ENCODE data around the gene SUGCT.
A peak's percentile ranks its signal among the peaks of the same experiment; 100 is the strongest.

Gene SUGCT

DNA sequence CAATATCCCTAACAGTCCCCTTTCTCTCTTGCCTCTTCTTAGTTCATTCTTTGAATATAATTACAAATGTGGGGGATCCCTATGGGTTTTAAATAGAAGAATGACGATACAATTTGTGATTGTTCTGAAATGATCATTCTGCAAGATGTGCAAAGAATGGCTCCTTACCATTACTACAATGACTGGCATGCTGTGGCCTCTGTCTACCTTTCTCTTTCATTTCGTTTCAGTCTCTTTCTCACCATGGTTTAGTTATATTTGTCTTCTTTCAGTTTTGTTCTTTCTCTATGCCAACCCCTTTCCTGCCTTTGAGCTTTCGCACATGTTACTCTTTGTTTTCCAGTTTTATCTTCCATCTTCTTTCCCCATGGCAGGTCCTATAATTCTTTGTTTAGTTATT is 176.5 kb downstream of the SUGCT start:
- Histone ChIP-seq H3K36me3 (ENCODE audit: control insufficient read depth, insufficient read depth, low read length) (no peaks in the 10 kb centered on the region), H3K4me3 (ENCODE audit: low read length) (no peak overlapping the region), H3K9me3 (ENCODE audit: control insufficient read depth, insufficient read depth, low read length) (no peaks in the 10 kb centered on the region), H3K4me1 (ENCODE audit: control insufficient read depth, insufficient read depth, low read length) (no peaks in the 10 kb centered on the region), H3K27ac (ENCODE audit: low read length) (no peak overlapping the region), H3K27me3 (ENCODE audit: control insufficient read depth, insufficient read depth, low read length) (no peaks in the 10 kb centered on the region)
- WGBS (ENCODE audit: insufficient coverage, insufficient read length): no CpG with 5 or more reads among the region's 3 CpGs
- DNase-seq (ENCODE audit: low read depth, low spot score): no peak

DNA sequence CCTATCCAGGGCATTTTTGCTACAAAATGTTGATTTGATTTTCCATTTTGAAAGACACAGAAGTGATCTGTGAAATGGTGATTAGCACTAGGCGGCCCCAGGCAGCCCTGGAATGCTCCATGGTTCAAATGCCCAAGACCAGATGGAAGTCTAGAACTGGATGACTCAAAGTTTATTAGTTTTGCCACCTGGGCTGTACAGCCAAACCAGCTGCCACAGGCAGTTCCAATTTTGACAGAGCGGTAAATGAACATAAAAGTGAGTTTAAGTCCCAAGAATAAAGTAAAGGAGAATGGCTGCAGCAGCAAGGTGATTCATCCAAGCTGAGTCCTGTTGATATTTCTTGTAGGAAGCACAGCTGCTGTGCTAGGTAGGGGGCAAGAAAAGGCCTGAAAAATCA is 180.5 kb downstream of the SUGCT start:
- Histone ChIP-seq H3K9me3 (ENCODE audit: control insufficient read depth, insufficient read depth, low read length) (no peaks in the 10 kb centered on the region), H3K27ac (ENCODE audit: low read length) (no peak overlapping the region), H3K27me3 (ENCODE audit: control insufficient read depth, insufficient read depth, low read length) (no peaks in the 10 kb centered on the region), H3K4me1 (ENCODE audit: control insufficient read depth, insufficient read depth, low read length) (no peaks in the 10 kb centered on the region), H3K36me3 (ENCODE audit: control insufficient read depth, insufficient read depth, low read length) (no peaks in the 10 kb centered on the region), H3K4me3 (ENCODE audit: low read length) (no peak overlapping the region)
- no peak for DNase-seq (ENCODE audit: low read depth, low spot score)
- no CpG with 5 or more reads among the region's 2 CpGs for WGBS (ENCODE audit: insufficient coverage, insufficient read length)

DNA sequence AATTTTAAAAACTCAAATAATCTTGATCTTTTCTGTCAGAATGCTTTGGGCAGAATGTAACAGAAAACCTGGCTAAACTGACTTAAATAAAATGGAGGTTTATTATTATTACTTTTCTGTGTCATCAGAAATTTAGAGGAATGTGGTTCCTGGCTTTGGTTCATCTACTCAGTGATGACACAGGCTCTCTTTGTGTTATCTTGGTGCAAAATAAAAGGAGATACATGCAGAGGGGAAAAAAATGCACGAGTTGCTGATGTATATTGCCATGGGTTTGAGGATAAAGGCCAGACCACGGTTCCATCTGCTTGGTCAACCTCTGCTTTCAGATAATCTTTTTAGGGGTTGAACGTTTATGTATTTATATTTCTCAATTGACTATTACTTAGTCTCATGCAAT is 181.4 kb downstream of the SUGCT start:
- H3K36me3 ChIP-seq (ENCODE audit: control insufficient read depth, insufficient read depth, low read length): no peaks in the 10 kb centered on the region
- DNase-seq (ENCODE audit: low read depth, low spot score): no peak
- H3K4me1 ChIP-seq (ENCODE audit: control insufficient read depth, insufficient read depth, low read length): no peaks in the 10 kb centered on the region
- no peaks in the 10 kb centered on the region for H3K27me3 ChIP-seq (ENCODE audit: control insufficient read depth, insufficient read depth, low read length)
- H3K27ac ChIP-seq (ENCODE audit: low read length): no peak overlapping the region
- H3K4me3 ChIP-seq (ENCODE audit: low read length): no peak overlapping the region
- no CpG with 5 or more reads among the region's 3 CpGs for WGBS (ENCODE audit: insufficient coverage, insufficient read length)
- H3K9me3 ChIP-seq (ENCODE audit: control insufficient read depth, insufficient read depth, low read length): no peaks in the 10 kb centered on the region

DNA sequence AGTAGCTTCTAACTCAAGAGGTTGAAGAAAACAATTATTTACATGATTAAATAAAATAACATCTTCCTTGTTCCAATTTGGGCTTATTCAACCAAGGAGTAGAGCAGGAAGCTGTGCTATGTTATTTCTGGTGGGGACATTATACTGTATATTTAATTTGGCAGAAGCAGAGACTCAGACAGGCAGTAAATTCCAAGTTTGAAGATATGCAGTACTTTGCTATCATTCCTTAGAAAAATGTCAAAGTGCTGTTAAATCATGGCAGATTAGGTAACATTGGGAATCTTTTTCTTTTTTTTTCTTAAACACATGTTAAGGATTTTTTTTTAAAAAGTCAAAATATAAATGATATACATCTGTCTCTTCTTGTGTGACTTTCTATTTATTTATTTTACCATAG is 190.1 kb downstream of the SUGCT start:
- H3K4me1 ChIP-seq (ENCODE audit: control insufficient read depth, insufficient read depth, low read length): no peaks in the 10 kb centered on the region
- no peaks in the 10 kb centered on the region for H3K27me3 ChIP-seq (ENCODE audit: control insufficient read depth, insufficient read depth, low read length)
- no peak overlapping the region for H3K4me3 ChIP-seq (ENCODE audit: low read length)
- no peak overlapping the region for H3K27ac ChIP-seq (ENCODE audit: low read length)
- H3K9me3 ChIP-seq (ENCODE audit: control insufficient read depth, insufficient read depth, low read length): no peaks in the 10 kb centered on the region
- no peaks in the 10 kb centered on the region for H3K36me3 ChIP-seq (ENCODE audit: control insufficient read depth, insufficient read depth, low read length)
- DNase-seq (ENCODE audit: low read depth, low spot score): no peak

DNA sequence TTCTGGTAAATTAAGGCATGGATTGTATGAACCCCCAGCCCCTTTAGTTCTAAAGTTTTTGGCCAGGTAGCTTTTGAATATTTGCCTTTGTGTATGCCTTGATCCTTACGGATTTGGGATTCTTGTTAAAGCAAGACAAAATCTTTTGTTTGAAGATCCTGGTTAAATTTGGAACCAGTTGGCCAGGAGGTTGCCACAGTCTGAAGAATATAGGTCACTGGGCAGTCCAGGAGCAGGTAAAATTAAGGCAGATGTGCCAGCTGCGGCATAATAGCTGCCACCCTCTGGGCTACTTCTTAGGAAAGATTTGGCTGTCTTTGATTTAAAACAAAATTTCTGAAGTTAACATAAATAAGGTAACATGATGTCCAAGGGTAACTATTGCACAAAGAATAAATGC is 192.3 kb downstream of the SUGCT start:
- Histone ChIP-seq H3K4me3 (ENCODE audit: low read length) (no peak overlapping the region), H3K27me3 (ENCODE audit: control insufficient read depth, insufficient read depth, low read length) (no peaks in the 10 kb centered on the region), H3K36me3 (ENCODE audit: control insufficient read depth, insufficient read depth, low read length) (no peaks in the 10 kb centered on the region), H3K9me3 (ENCODE audit: control insufficient read depth, insufficient read depth, low read length) (no peaks in the 10 kb centered on the region), H3K27ac (ENCODE audit: low read length) (no peak overlapping the region), H3K4me1 (ENCODE audit: control insufficient read depth, insufficient read depth, low read length) (no peaks in the 10 kb centered on the region)
- WGBS (ENCODE audit: insufficient coverage, insufficient read length): no CpG with 5 or more reads among the region's 2 CpGs
- DNase-seq (ENCODE audit: low read depth, low spot score): no peak

DNA sequence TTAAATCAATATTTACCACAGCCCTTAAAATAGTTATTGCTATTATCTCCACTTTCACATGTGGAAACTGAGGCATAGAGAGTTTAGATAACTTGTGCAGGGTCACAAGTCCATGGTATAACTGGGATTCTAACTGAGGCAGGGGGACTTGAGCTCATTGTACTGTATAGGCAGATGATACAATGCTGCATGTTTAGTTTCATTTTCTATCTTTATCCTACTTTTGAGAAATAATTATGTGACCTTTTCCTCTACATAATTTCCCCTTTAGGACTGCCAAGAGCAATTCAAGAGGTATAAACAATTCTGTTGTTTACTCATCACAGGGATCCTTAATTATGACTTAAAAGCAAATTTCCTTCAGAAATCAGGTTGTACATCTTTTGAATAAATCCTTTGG is 193.1 kb downstream of the SUGCT start:
- Histone ChIP-seq H3K9me3 (ENCODE audit: control insufficient read depth, insufficient read depth, low read length) (no peaks in the 10 kb centered on the region), H3K4me1 (ENCODE audit: control insufficient read depth, insufficient read depth, low read length) (no peaks in the 10 kb centered on the region), H3K4me3 (ENCODE audit: low read length) (no peak overlapping the region), H3K27ac (ENCODE audit: low read length) (no peak overlapping the region), H3K36me3 (ENCODE audit: control insufficient read depth, insufficient read depth, low read length) (no peaks in the 10 kb centered on the region), H3K27me3 (ENCODE audit: control insufficient read depth, insufficient read depth, low read length) (no peaks in the 10 kb centered on the region)
- no peak for DNase-seq (ENCODE audit: low read depth, low spot score)

DNA sequence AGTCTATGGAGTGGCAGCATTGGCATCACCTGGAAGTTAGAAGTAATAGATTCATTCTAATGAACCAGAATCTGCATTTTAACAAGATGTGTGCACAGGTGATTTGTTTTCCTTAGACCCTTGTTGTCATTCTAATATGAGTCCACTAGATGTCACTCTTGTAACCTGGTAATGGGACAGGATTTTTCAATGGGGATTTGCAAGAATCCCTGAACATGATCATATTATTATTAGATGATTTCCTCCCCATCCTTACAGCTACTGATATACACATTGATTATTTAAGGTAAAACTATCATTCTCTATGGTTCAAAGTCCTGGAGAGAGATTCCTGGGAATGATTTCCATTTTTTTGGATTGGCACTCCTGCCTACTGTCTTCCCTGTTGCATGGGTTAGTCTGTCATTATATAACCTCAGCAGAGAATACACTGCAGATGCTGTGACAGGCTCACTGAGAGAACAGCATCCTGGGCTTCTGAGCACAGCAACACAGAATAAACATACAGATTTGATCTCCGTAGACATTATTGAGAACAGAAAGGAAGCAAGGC is 194.9 kb downstream of the SUGCT start:
- no peaks in the 10 kb centered on the region for H3K4me1 ChIP-seq (ENCODE audit: control insufficient read depth, insufficient read depth, low read length)
- no peaks in the 10 kb centered on the region for H3K27me3 ChIP-seq (ENCODE audit: control insufficient read depth, insufficient read depth, low read length)
- H3K27ac ChIP-seq (ENCODE audit: low read length): no peak overlapping the region
- peak; percentile 7 for DNase-seq (ENCODE audit: low read depth, low spot score)
- no peak overlapping the region for H3K4me3 ChIP-seq (ENCODE audit: low read length)
- WGBS (ENCODE audit: insufficient coverage, insufficient read length): no CpG with 5 or more reads among the region's 1 CpG
- H3K36me3 ChIP-seq (ENCODE audit: control insufficient read depth, insufficient read depth, low read length): no peaks in the 10 kb centered on the region
- H3K9me3 ChIP-seq (ENCODE audit: control insufficient read depth, insufficient read depth, low read length): no peaks in the 10 kb centered on the region

DNA sequence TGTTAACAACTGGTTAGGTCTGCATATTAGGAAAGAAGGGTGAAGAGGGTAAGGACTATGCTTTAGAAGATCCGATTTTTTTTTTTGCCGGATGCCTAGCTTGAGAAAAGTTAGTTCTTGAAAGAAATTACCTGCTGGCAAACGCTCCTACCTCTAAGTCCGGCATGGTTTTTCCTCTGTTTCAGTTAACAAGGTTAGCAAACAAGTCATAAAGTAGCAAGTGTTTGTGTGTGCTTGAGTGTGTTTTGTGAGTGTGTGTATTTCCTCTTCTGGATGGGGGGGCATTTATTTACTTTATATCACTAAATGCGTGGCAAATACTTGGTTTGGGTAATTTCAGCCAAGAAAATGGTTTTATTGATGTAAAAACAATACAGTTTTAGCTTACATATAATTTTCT is 195.6 kb downstream of the SUGCT start:
- no peaks in the 10 kb centered on the region for H3K27me3 ChIP-seq (ENCODE audit: control insufficient read depth, insufficient read depth, low read length)
- no peaks in the 10 kb centered on the region for H3K36me3 ChIP-seq (ENCODE audit: control insufficient read depth, insufficient read depth, low read length)
- WGBS (ENCODE audit: insufficient coverage, insufficient read length): no CpG with 5 or more reads among the region's 5 CpGs
- H3K27ac ChIP-seq (ENCODE audit: low read length): no peak overlapping the region
- no peak for DNase-seq (ENCODE audit: low read depth, low spot score)
- H3K4me3 ChIP-seq (ENCODE audit: low read length): no peak overlapping the region
- H3K9me3 ChIP-seq (ENCODE audit: control insufficient read depth, insufficient read depth, low read length): no peaks in the 10 kb centered on the region
- H3K4me1 ChIP-seq (ENCODE audit: control insufficient read depth, insufficient read depth, low read length): no peaks in the 10 kb centered on the region

DNA sequence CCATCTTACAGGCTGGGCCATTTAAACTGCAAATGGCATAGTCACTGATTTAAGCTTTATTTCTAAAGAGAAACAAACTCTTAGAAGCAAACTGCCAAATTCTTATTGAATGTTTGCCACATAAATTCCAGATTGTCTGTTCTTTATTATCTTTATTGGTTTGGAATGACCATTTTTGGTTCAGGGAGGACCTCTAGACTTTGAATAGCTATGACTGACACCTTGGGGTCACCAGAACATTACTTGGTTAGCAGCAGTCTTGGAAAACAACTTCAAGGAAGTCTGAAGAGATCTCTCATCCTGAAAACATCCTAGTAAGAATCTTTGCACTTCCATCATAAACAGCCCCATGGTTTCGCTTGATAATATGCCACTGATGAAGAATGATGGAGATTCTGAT is 197.1 kb downstream of the SUGCT start:
- Histone ChIP-seq H3K27me3 (ENCODE audit: control insufficient read depth, insufficient read depth, low read length) (no peaks in the 10 kb centered on the region), H3K9me3 (ENCODE audit: control insufficient read depth, insufficient read depth, low read length) (no peaks in the 10 kb centered on the region), H3K36me3 (ENCODE audit: control insufficient read depth, insufficient read depth, low read length) (no peaks in the 10 kb centered on the region), H3K4me3 (ENCODE audit: low read length) (no peak overlapping the region), H3K4me1 (ENCODE audit: control insufficient read depth, insufficient read depth, low read length) (no peaks in the 10 kb centered on the region), H3K27ac (ENCODE audit: low read length) (no peak overlapping the region)
- DNase-seq (ENCODE audit: low read depth, low spot score): no peak
- WGBS (ENCODE audit: insufficient coverage, insufficient read length): no CpG with 5 or more reads among the region's 1 CpG

DNA sequence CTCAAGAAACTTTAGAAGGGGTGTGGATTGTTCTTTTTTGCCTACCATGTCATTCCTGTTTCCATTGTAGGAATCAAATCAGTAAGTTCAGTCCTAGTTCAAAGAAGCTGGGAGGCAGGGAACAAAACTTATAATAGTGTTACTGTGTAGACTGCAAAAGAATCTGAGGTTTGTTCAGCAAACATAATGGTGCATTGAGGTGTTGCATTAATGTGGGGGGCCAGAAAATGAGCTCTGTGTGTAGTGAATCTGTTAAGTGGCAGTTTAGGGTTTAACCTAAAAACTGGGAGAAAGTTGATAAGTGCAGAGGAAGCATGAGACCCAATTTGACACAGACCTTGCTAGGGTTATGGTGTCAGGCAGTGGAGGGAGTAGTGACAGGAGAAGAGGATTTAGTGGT is 197.7 kb downstream of the SUGCT start:
- no peak for DNase-seq (ENCODE audit: low read depth, low spot score)
- Histone ChIP-seq H3K27me3 (ENCODE audit: control insufficient read depth, insufficient read depth, low read length) (no peaks in the 10 kb centered on the region), H3K4me3 (ENCODE audit: low read length) (no peak overlapping the region), H3K4me1 (ENCODE audit: control insufficient read depth, insufficient read depth, low read length) (no peaks in the 10 kb centered on the region), H3K36me3 (ENCODE audit: control insufficient read depth, insufficient read depth, low read length) (no peaks in the 10 kb centered on the region), H3K9me3 (ENCODE audit: control insufficient read depth, insufficient read depth, low read length) (no peaks in the 10 kb centered on the region), H3K27ac (ENCODE audit: low read length) (no peak overlapping the region)

DNA sequence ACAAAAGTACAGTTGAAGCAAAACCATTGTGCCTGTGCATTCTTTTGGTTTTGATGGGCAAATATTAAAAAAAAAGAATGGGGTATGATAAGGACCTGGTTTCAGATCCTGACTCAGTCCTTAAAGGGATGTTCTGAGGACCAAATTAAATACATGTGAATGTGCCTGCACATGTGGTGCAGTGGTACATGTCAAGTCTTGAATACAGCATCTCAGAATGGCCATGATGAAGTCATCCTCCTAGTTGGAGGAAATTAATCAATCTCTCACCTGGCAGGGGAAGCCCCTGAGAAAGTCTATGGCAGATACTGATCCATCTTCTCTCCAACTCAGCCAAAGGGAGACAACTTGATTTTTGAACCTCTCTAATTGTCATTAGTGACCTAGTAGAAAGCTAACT is 207.0 kb downstream of the SUGCT start:
- H3K4me1 ChIP-seq (ENCODE audit: control insufficient read depth, insufficient read depth, low read length): no peaks in the 10 kb centered on the region
- H3K27me3 ChIP-seq (ENCODE audit: control insufficient read depth, insufficient read depth, low read length): no peaks in the 10 kb centered on the region
- H3K27ac ChIP-seq (ENCODE audit: low read length): no peak overlapping the region
- DNase-seq (ENCODE audit: low read depth, low spot score): no peak
- no peak overlapping the region for H3K4me3 ChIP-seq (ENCODE audit: low read length)
- no peaks in the 10 kb centered on the region for H3K9me3 ChIP-seq (ENCODE audit: control insufficient read depth, insufficient read depth, low read length)
- H3K36me3 ChIP-seq (ENCODE audit: control insufficient read depth, insufficient read depth, low read length): no peaks in the 10 kb centered on the region
